WERI-Rb-1 (cell line): ENCODE results near the gene DCBLD2.

Source experiments
- DNase-seq: peaks from one replicate; pipeline ENCODE4 v3.0.0-alpha.2; 2020
- H3K27ac ChIP-seq: fragments of 250-450 bp; sonication (Bioruptor Pico); 2 replicates; pipeline ENCODE4 v1.5.1; 2020; ENCODE audit warnings: mild to moderate bottlenecking, moderate library complexity
- H3K27me3 ChIP-seq: fragments of 250-450 bp; sonication (Bioruptor Pico); 2 replicates; pipeline ENCODE4 v1.5.1; 2021; ENCODE audit warnings: mild to moderate bottlenecking, low read depth, moderate library complexity; ENCODE audit not compliant: insufficient read depth, severe bottlenecking
- H3K36me3 ChIP-seq: fragments of 250-450 bp; sonication (Bioruptor Pico); 2 replicates; pipeline ENCODE4 v1.5.1; 2020; ENCODE audit warnings: mild to moderate bottlenecking, moderate library complexity
- H3K4me3 ChIP-seq: 2 replicates; pipeline ENCODE4 v1.5.1; 2011; ENCODE audit warnings: low read depth, mild to moderate bottlenecking, control low read depth, low read length
- H3K9me3 ChIP-seq: fragments of 250-450 bp; sonication (Bioruptor Pico); 2 replicates; pipeline ENCODE4 v1.5.1; 2021; ENCODE audit warnings: mild to moderate bottlenecking, moderate library complexity; ENCODE audit not compliant: severe bottlenecking
- CTCF ChIP-seq: IDR thresholded peaks from 2 replicates; pipeline ENCODE4 v1.5.1; 2011; ENCODE audit warnings: low read depth, mild to moderate bottlenecking, control low read depth, inconsistent platforms, low read length

The DCBLD2 gene

GRCh38 chr3:98800401-98800800, 101.1 kb downstream of the DCBLD2 start:
- DNase-seq = no peak
- no peak overlapping the region for H3K27ac ChIP-seq
- H3K36me3 ChIP-seq = peaks cover 42% of the 10 kb centered on the region
- H3K4me3 ChIP-seq = no peak overlapping the region
- H3K9me3 ChIP-seq = no peaks in the 10 kb centered on the region
- TF ChIP-seq CTCF = no peak
- no peaks in the 10 kb centered on the region for H3K27me3 ChIP-seq

- Histone ChIP-seq H3K36me3 (peaks cover 33% of the 10 kb centered on the region), H3K4me3 (no peak overlapping the region), H3K27ac (no peak overlapping the region), H3K27me3 (no peaks in the 10 kb centered on the region), H3K9me3 (no peaks in the 10 kb centered on the region)
- TF ChIP-seq CTCF = no peak
- no peak for DNase-seq
Measured at GRCh38 chr3:98799479-98799878, 102.0 kb downstream of the DCBLD2 start.

- no peaks in the 10 kb centered on the region for H3K9me3 ChIP-seq
- no peak overlapping the region for H3K4me3 ChIP-seq
- DNase-seq = no peak
- H3K36me3 ChIP-seq = peaks cover 32% of the 10 kb centered on the region
- no peaks in the 10 kb centered on the region for H3K27me3 ChIP-seq
- no peak overlapping the region for H3K27ac ChIP-seq
- no peak for TF ChIP-seq CTCF
Measured at GRCh38 chr3:98798820-98799219, 102.7 kb downstream of the DCBLD2 start.

GRCh38 chr3:98797905-98798304, 103.6 kb downstream of the DCBLD2 start:
- H3K27ac ChIP-seq = no peak overlapping the region
- H3K36me3 ChIP-seq = peaks cover 32% of the 10 kb centered on the region
- TF ChIP-seq CTCF = no peak
- H3K27me3 ChIP-seq = no peaks in the 10 kb centered on the region
- no peaks in the 10 kb centered on the region for H3K9me3 ChIP-seq
- DNase-seq = no peak
- H3K4me3 ChIP-seq = no peak overlapping the region

GRCh38 chr3:98796334-98796733, 105.2 kb downstream of the DCBLD2 start:
- no peaks in the 10 kb centered on the region for H3K27me3 ChIP-seq
- H3K27ac ChIP-seq = no peak overlapping the region
- no peak overlapping the region for H3K4me3 ChIP-seq
- no peak for DNase-seq
- no peaks in the 10 kb centered on the region for H3K9me3 ChIP-seq
- peaks cover 30% of the 10 kb centered on the region for H3K36me3 ChIP-seq
- TF ChIP-seq CTCF = no peak

GRCh38 chr3:98793971-98794370, 107.5 kb downstream of the DCBLD2 start:
- Histone ChIP-seq H3K4me3 (no peak overlapping the region), H3K27me3 (no peaks in the 10 kb centered on the region), H3K9me3 (no peaks in the 10 kb centered on the region), H3K36me3 (peaks cover 12% of the 10 kb centered on the region), H3K27ac (no peak overlapping the region)
- DNase-seq = no peak
- no peak for TF ChIP-seq CTCF
